IMR-90 (cell line): ENCODE measurements around the gene EIF3A. TPM values are rescaled to one million over a fixed set of nuclear protein-coding genes. Genes with fewer than 3 reads are reported as not detected.

ENCODE experiments used
- ATAC-seq: fragments of 200-7000 bp; cut with Tn5 transposase; 2 replicates; pipeline ENCODE4 v1.9.1; 2020; ENCODE audit warnings: low read depth, mild to moderate bottlenecking, moderate library complexity
- BruUV-seq: library from RNA; stranded (reverse); fragments of 400-500 nt; replicated peaks from 2 replicates; lab custom pipeline; 2021; lab: Mats Ljungman, UMichigan
- CTCF ChIA-PET: fragments of 300-600 bp; formaldehyde crosslinking; extraction: SDS; loops from one replicate; lab custom pipeline; 2021; ENCODE audit warnings: antibody characterized with exemption; lab: Yijun Ruan, JAX
- POLR2A ChIA-PET: fragments of 300-600 bp; sonication (Branson Sonifier 250); formaldehyde crosslinking; loops from one replicate; lab custom pipeline; 2022; ENCODE audit warnings: antibody characterized with exemption; ENCODE audit not compliant: unreplicated experiment; lab: Charles Lee
- DNase-seq: peaks from one replicate; pipeline ENCODE4 v3.0.0; 2013
- H2AFZ ChIP-seq: replicated peaks from 2 replicates; pipeline ENCODE3; 2013; ENCODE audit warnings: low read length, mild to moderate bottlenecking; ENCODE audit not compliant: poor library complexity
- H2AK5ac ChIP-seq: 2 replicates; pipeline ENCODE4 v1.6.1; 2013; ENCODE audit warnings: low read depth, low read length, inconsistent platforms
- H2AK9ac ChIP-seq: replicated peaks from 2 replicates; pipeline ENCODE3; 2013; ENCODE audit warnings: mild to moderate bottlenecking, low read depth, low read length, moderate library complexity; ENCODE audit not compliant: poor library complexity
- H2BK120ac ChIP-seq: 2 replicates; pipeline ENCODE4 v1.6.1; 2013; ENCODE audit warnings: low read depth, low read length, inconsistent platforms
- H2BK15ac ChIP-seq: 3 replicates; pipeline ENCODE4 v1.6.1; 2013; ENCODE audit warnings: low read depth, low read length, inconsistent platforms
- H2BK20ac ChIP-seq: 2 replicates; pipeline ENCODE4 v1.6.1; 2013; ENCODE audit warnings: low read depth, mild to moderate bottlenecking, inconsistent platforms, low read length, moderate library complexity
- H2BK5ac ChIP-seq: 2 replicates; pipeline ENCODE4 v1.6.1; 2013; ENCODE audit warnings: mild to moderate bottlenecking, low read depth, low read length, inconsistent platforms; ENCODE audit not compliant: poor library complexity, severe bottlenecking
- H3K14ac ChIP-seq: replicated peaks from 2 replicates; pipeline ENCODE4 v1.6.1; 2013; ENCODE audit warnings: low read depth, low read length, inconsistent platforms
- H3K18ac ChIP-seq: 2 replicates; pipeline ENCODE4 v1.6.1; 2013; ENCODE audit warnings: low read depth, low read length, control low read depth
- H3K23ac ChIP-seq: 2 replicates; pipeline ENCODE4 v1.6.1; 2013; ENCODE audit warnings: low read depth, low read length, inconsistent platforms
- H3K27ac ChIP-seq: 2 replicates; pipeline ENCODE4 v1.5.1; 2013; ENCODE audit warnings: mild to moderate bottlenecking, control low read depth, low read length; ENCODE audit not compliant: insufficient read depth
- H3K27me3 ChIP-seq: 2 replicates; pipeline ENCODE4 v1.6.1; 2013; ENCODE audit warnings: low read length; ENCODE audit not compliant: control insufficient read depth, insufficient read depth
- H3K36me3 ChIP-seq: 2 replicates; pipeline ENCODE4 v1.6.1; 2013; ENCODE audit warnings: low read length, mixed read lengths; ENCODE audit not compliant: control insufficient read depth, insufficient read depth
- H3K4ac ChIP-seq: 2 replicates; pipeline ENCODE4 v1.6.1; 2013; ENCODE audit warnings: low read depth, low read length, inconsistent platforms
- H3K4me1 ChIP-seq: 2 replicates; pipeline ENCODE4 v1.6.1; 2013; ENCODE audit warnings: low read length, mixed read lengths; ENCODE audit not compliant: control insufficient read depth, insufficient read depth
- H3K4me2 ChIP-seq: 2 replicates; pipeline ENCODE4 v1.6.1; 2013; ENCODE audit warnings: low read depth, mild to moderate bottlenecking, control low read depth, low read length, moderate library complexity
- H3K4me3 ChIP-seq: 2 replicates; pipeline ENCODE4 v1.5.1; 2013; ENCODE audit warnings: low read depth, mild to moderate bottlenecking, control low read depth, low read length, moderate library complexity; ENCODE audit not compliant: insufficient read depth
- H3K56ac ChIP-seq: 2 replicates; pipeline ENCODE4 v1.6.1; 2013; ENCODE audit warnings: low read length, inconsistent platforms; ENCODE audit not compliant: insufficient read depth; ENCODE audit errors: extremely low read depth
- H3K79me1 ChIP-seq, 2 experiments: 2 replicates each; pipeline ENCODE4 v1.6.1; 2013; ENCODE audit warnings: low read length in 2 of 2, inconsistent platforms in 1 of 2, low read depth in 1 of 2
- H3K9ac ChIP-seq: 2 replicates; pipeline ENCODE4 v1.6.1; 2013; ENCODE audit warnings: low read depth, low read length, control low read depth
- H3K9me1 ChIP-seq: 2 replicates; pipeline ENCODE4 v1.6.1; 2013; ENCODE audit warnings: low read length, inconsistent platforms; ENCODE audit not compliant: insufficient read depth
- H3K9me3 ChIP-seq: 2 replicates; pipeline ENCODE4 v1.6.1; 2013; ENCODE audit warnings: low read length; ENCODE audit not compliant: control insufficient read depth, insufficient read depth
- H4K20me1 ChIP-seq: 2 replicates; pipeline ENCODE4 v1.6.1; 2013; ENCODE audit warnings: low read length, inconsistent platforms; ENCODE audit not compliant: insufficient read depth
- H4K5ac ChIP-seq: 2 replicates; pipeline ENCODE4 v1.6.1; 2013; ENCODE audit warnings: mild to moderate bottlenecking, low read depth, low read length, control low read depth
- H4K8ac ChIP-seq, 2 experiments: 2 replicates each; pipeline ENCODE4 v1.6.1; 2013; ENCODE audit warnings: low read depth in 2 of 2, low read length in 2 of 2, control low read depth in 1 of 2, inconsistent platforms in 1 of 2
- H4K91ac ChIP-seq: 2 replicates; pipeline ENCODE4 v1.6.1; 2013; ENCODE audit warnings: low read depth, low read length, inconsistent platforms; ENCODE audit not compliant: insufficient read depth
- BHLHE40 ChIP-seq: fragments of 150-350 bp; IDR thresholded peaks from 2 replicates; pipeline ENCODE4 v1.6.1; 2016; ENCODE audit warnings: mild to moderate bottlenecking, low read depth, low read length
- CEBPB ChIP-seq: IDR thresholded peaks from 2 replicates; pipeline ENCODE4 v1.6.1; 2012; ENCODE audit warnings: low read depth, low read length, improper control_type of control experiment
- CTCF ChIP-seq: conservative IDR thresholded peaks from 2 replicates; pipeline ENCODE4 v1.5.1; 2012; ENCODE audit warnings: mild to moderate bottlenecking, low read depth, low read length, improper control_type of control experiment
- MXI1 ChIP-seq: IDR thresholded peaks from 2 replicates; pipeline ENCODE4 v1.6.1; 2012; ENCODE audit warnings: low read depth, mild to moderate bottlenecking, low read length, moderate library complexity, borderline replicate concordance
- NFE2L2 ChIP-seq: fragments of 150-350 bp; IDR thresholded peaks from 2 replicates; pipeline ENCODE4 v1.6.1; 2016; ENCODE audit warnings: low read depth, mild to moderate bottlenecking, low read length
- POLR2A ChIP-seq: IDR thresholded peaks from 2 replicates; pipeline ENCODE4 v1.6.1; 2012; ENCODE audit warnings: mild to moderate bottlenecking, low read depth, low read length
- RCOR1 ChIP-seq: IDR thresholded peaks from 2 replicates; pipeline ENCODE4 v1.6.1; 2012; ENCODE audit warnings: mild to moderate bottlenecking, low read length, improper control_type of control experiment; ENCODE audit not compliant: insufficient replicate concordance
- WGBS, 2 experiments: methylation state at CpG; one replicate each; pipeline versions ENCODE4 v1.1.5 to v1.1.7; 2013; ENCODE audit warnings: missing lambda C conversion rate in 2 of 2; ENCODE audit not compliant: insufficient read length in 1 of 2; ENCODE audit errors: extremely low coverage in 2 of 2; 5-methylcytosine and 5-hydroxymethylcytosine counted together
- dilution Hi-C: fragments of 300-500 bp; cut with HindIII; formaldehyde crosslinking; loops from one replicate; pipeline ENCODE4 v1.14.3; 2018; ENCODE audit warnings: low sequenced_read_pairs; ENCODE audit not compliant: unreplicated experiment
- in situ Hi-C: fragments of 300-500 bp; cut with MboI; formaldehyde crosslinking; loops from 3 replicates; pipeline ENCODE4 v1.14.3; 2019; ENCODE audit warnings: low sequenced_read_pairs, inconsistent platforms, mixed read lengths
- intact Hi-C: fragments of 100-400 bp; cut with micrococcal nuclease; formaldehyde crosslinking; loops from 2 replicates; pipeline ENCODE4 v1.10.0; 2022
- polyA plus RNA-seq, 3 experiments: library from polyadenylated mRNA; depleted of rRNA; stranded (reverse); fragments of >200 nt; gene quantifications; 2 replicates each; pipeline ENCODE4 v1.2.3, GENCODE V29; 2012; ENCODE audit warnings: low replicate concordance in 1 of 3
- total RNA-seq: library from RNA; depleted of rRNA; stranded (reverse); fragments of >200 nt; gene quantifications from 2 replicates; pipeline ENCODE4 v1.2.3, GENCODE V29; 2012
- TF ChIP-seq, protein P1 (sequence below): fragments of 150-350 bp; IDR thresholded peaks from 2 replicates; pipeline ENCODE4 v1.6.1; 2017; ENCODE audit warnings: mild to moderate bottlenecking, antibody characterized with exemption, low read length, low read depth

Gene EIF3A
- total and polyA plus RNA-seq, 2 of the 4 experiments (the other 2 are of a cell fraction): 49.6 to 145 TPM

DNA sequence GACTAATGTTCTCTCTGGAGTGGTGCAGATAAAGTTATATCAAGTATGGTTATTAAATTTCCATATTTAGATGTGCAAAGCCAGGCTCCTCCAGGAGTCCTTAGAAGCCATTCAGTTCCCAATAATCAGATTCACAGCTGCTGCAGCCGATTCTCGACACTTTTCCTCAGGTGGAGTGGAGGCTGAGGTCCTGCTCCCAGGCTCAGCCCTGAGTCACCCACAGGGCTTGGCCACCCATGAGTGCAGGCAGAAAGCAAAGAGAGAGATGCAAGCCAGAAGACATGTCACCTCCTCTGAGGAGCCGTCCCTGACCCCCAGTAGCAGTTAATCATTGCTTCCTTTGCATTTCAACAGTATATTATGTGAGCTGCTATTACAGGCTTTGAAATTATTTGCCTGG lies 87.4 kb downstream of the EIF3A start:
- Histone ChIP-seq H3K27ac (no peak overlapping the region), H2AK5ac (no peak overlapping the region), H3K4me1 (no peaks in the 10 kb centered on the region), H2BK5ac (no peak overlapping the region), H3K27me3 (peaks cover 36% of the 10 kb centered on the region), H4K5ac (no peak overlapping the region), H4K91ac (no peak overlapping the region), H3K14ac (no peak overlapping the region), H4K8ac (no peak overlapping the region), H3K4ac (no peak overlapping the region), H3K4me2 (no peak overlapping the region), H3K9me3 (peaks cover 3% of the 10 kb centered on the region; the same call in 1 of the 2 replicates), H3K79me1 (no peaks in the 10 kb centered on the region), H2BK15ac (no peak overlapping the region), H3K18ac (no peak overlapping the region), H3K56ac (no peak overlapping the region), H2AK9ac (no peak overlapping the region), H3K9me1 (no peaks in the 10 kb centered on the region), H3K9ac (no peak overlapping the region), H3K4me3 (no peak overlapping the region), H2BK120ac (no peak overlapping the region), H2AFZ (no peak overlapping the region), H4K20me1 (no peaks in the 10 kb centered on the region), H3K23ac (no peak overlapping the region), H2BK20ac (no peak overlapping the region), H3K36me3 (no peaks in the 10 kb centered on the region)
- TF ChIP-seq POLR2A (no peak), NFE2L2 (no peak), RCOR1 (no peak), MXI1 (no peak), BHLHE40 (no peak), CEBPB (no peak), CTCF (no peak)
- TF ChIP-seq, protein P1, sequence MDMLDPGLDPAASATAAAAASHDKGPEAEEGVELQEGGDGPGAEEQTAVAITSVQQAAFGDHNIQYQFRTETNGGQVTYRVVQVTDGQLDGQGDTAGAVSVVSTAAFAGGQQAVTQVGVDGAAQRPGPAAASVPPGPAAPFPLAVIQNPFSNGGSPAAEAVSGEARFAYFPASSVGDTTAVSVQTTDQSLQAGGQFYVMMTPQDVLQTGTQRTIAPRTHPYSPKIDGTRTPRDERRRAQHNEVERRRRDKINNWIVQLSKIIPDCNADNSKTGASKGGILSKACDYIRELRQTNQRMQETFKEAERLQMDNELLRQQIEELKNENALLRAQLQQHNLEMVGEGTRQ: no peak
- in situ Hi-C loops (no loop called here), intact Hi-C loops (no loop called here), dilution Hi-C loops (no loop called here)
- POLR2A ChIA-PET: no interaction called here
- DNase-seq (no peak), ATAC-seq (no peak)
- BruUV-seq: no TSS peak
- WGBS, 2 experiments: no CpG with 5 or more reads among the region's 3 CpGs
- CTCF ChIA-PET: no interaction called here
